Stimulated activated CD8-positive, alpha-beta memory T cell treated with anti-CD3 and anti-CD28 coated beads, Interleukin-7, amount 100 ng/mL, for 24 hours (primary cell): ENCODE measurements around the gene DPH2.

ENCODE experiments used
- DNase-seq: peaks from one replicate; pipeline ENCODE4 v3.0.0-alpha.2; 2020; ENCODE audit warnings: low read depth

DPH2 gene

DNA sequence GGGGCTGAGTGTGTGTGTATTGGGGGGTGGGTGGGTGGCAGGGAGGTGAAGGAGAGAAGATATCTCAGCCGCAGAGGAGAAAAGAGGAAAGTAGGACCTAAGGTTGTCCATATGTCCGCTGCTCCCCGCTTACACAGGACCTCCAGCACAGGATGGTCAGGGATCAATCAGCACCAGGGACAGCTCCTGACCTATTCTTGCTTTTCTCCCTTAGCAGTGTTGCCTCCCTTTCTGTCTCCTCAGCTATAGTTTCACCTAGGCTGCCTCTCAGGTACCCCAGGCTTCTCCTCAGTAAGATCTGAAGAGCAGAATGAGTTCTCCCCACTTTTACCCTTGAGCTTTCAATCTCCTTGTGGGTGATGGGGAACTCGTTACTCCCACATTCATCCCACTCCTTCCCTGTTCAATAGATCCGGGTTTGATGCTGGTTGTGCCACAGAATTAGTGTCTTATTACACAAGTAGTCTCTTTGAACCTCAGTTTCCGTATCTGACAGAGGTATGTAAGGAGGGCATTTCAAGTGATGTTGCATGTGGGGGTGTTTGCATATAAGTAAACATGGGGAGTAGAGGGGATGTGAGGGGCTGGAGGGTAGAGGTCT is 1.4 kb upstream of the DPH2 start:
- no peak for DNase-seq

DNA sequence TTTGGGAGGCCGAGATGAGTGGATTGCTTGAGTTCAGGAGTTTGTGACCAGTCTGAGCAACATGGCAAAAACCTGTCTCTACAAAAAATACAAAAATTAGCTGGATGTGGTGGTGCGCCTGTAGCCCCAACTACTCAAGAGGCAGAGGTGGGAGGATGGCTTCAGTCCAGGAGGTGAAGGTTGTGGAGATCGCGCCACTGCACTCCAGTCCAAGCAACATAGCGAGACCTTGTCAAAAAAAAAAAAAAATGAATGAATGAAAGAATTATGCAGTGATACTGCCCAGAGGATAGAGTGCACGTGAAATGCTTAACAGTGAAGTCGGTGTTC is 429 bp upstream of the DPH2 start:
- no peak for DNase-seq

DNA sequence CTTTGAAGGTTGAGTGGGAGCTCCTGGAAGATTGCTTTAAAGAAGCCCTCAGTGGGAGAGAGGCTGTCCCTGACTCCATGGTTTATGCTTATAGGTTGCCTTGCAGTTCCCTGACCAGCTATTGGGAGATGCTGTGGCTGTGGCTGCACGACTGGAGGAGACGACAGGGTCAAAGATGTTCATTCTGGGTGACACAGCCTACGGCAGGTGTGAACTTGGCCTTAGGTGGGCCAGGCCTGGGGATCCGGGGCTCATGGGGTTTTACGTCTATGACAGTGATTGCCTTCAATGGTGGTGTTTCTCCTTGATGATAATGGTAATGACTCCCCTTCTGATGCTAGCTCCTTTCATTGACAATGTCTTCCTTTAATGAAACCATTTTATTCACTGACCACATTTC is 692 bp downstream of the DPH2 start:
- DNase-seq = no peak

DNA sequence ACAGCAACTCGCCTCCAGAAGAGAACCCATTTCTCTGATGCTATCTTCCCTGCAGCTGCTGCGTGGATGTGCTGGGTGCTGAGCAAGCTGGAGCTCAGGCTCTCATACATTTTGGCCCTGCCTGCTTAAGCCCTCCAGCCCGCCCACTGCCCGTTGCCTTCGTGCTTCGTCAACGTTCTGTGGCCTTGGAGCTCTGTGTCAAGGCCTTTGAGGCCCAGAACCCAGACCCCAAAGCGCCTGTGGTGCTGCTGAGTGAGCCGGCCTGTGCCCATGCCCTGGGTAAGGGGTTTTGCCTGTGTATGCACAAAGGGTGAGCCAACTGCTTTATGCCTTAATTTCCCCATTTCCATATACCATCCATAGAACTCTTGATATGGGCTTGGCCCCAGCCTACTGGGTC is 1.1 kb downstream of the DPH2 start:
- no peak for DNase-seq

DNA sequence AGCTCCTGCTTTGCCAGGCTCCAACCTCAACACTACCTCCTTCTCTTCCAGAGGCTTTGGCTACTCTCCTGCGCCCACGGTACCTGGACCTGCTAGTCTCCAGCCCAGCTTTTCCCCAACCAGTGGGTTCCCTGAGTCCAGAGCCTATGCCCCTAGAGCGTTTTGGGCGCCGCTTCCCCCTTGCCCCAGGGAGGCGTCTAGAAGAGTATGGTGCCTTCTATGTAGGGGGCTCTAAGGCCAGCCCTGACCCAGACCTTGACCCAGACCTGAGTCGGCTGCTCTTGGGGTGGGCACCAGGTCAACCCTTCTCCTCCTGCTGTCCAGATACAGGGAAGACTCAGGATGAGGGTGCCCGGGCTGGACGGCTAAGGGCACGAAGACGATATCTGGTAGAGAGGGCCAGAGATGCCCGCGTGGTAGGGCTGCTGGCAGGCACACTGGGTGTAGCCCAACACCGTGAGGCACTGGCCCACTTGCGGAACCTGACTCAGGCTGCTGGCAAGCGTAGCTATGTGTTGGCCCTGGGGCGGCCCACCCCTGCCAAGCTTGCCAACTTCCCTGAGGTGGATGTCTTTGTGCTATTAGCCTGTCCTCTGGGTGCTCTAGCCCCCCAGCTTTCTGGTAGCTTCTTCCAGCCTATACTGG is 1.6 kb downstream of the DPH2 start:
- no peak for DNase-seq

DNA sequence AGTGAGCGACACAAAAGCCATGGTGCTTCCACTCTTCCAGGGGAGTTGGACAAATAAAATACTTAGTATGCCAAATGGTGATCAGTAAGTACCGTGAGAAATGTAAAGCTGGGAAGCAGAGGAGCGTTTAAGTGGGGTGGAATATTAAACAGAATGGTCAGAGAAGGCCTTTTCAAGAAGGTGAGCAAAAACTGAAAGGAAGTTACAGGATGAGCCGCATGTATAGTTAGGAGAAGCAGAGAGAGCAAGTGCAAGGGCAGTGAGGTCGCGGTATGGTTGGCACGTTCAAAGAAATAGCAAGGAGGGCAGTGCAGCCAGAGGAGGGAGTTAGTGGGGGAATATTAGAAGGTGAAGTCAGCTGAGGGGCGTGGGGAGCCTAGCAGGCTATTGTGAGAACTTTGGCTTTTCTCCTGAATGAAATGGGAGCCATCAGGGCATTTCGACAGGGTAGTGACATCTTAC is 4.2 kb downstream of the DPH2 start:
- DNase-seq = no peak

DNA sequence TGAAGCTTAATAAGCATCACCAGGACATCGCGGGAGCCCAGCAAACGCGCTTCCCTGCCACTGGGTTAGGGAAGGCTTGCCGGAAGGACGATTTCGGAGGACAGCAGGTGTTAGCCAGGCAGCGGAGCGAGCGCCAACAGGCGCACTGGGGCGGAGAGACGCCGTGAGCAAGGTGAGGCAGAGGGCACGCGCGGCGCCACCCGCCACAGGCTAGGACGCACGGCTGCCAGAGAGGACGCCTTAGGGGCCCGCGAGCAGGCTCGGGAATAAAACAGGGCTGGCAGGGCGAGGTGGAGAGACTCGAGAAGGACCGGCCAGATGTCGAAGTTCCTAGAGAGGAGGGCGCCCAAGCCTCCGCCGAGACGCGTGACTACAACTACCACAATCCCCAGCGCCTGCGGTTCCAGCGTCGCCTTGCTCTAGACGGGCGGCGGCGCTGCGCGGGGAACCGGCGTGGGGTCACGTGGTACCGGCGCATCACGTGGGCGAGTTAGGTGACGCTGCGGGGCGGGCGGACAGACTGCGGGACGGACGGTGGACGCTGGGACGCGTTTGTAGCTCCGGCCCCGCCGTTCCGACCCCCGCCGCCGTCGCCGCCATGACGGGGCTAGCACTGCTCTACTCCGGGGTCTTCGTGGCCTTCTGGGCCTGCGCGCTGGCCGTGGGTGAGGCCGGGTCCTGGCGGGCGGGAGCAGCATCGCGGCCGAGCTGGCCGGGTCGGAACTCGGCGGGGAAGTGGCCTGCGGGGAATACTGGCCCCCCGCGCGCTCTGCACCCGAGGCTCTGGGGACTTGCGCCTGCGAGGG is 4.8 kb downstream of the DPH2 start, which contains the start of gene ATP6V0B:
ATP6V0B (plus strand) TSS at position 518 of the 806 bp plus-strand sequence; CDS start at position 599, 81 bp downstream.
- DNase-seq = peak; percentile 95

DNA sequence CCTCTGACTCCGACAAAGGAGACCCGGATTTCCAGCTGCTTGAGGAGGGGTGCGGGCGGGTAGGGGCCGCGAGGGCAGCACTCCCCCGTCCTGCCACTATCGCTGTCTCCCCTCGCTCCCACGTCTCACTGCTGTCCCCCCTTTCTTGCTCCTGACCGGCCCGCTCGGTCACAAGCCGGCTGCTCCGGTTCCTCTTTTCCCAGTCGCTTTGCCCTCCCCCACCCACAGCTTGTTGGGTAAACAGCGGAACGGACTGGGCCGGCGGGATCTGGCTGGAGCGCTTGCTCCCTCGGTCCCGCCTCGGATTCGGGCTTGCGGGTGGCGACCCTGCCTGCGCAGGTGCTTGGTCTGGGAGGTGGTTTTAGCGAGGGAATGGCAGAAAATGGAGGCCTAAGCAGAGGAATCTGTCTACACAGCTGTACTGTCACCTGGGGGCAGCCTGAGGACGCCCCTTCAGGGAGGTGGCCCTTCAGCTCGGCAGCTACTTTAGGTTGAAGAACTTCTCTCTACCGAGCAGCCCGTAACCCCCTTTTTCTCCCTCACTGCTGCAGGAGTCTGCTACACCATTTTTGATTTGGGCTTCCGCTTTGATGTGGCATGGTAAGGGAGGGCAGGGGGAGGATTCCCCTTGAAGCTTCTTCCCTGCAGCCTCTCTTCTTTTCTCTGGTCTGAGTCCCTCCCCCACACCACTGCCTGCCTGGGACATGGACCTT is 5.6 kb downstream of the DPH2 start:
- DNase-seq = no peak

DNA sequence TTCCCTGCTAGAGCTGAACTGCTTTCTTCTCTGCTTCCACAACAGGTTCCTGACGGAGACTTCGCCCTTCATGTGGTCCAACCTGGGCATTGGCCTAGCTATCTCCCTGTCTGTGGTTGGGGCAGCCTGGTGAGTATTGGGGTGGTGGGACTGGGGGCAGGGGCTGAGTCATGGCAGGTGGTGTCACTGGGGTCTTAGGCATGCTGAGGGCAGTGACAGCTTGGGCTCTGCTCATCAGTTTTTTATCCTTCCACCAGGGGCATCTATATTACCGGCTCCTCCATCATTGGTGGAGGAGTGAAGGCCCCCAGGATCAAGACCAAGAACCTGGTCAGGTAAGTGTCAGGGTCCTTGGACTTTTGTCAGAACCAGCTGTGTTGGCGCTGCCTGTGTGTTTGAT is 6.2 kb downstream of the DPH2 start:
- DNase-seq = no peak

DNA sequence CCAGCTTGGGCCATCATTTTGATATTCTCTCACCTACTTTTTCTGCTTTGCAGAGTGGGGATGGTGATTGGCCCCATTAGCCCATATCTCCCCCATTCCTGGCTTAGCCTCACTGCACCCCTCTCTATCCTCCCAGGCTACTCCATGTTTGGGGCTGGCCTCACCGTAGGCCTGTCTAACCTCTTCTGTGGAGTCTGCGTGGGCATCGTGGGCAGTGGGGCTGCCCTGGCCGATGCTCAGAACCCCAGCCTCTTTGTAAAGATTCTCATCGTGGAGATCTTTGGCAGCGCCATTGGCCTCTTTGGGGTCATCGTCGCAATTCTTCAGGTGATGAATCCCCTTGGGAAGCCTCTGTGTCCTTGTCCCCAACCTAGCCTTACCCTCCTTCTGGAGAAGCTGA is 7.1 kb downstream of the DPH2 start:
- no peak for DNase-seq

DNA sequence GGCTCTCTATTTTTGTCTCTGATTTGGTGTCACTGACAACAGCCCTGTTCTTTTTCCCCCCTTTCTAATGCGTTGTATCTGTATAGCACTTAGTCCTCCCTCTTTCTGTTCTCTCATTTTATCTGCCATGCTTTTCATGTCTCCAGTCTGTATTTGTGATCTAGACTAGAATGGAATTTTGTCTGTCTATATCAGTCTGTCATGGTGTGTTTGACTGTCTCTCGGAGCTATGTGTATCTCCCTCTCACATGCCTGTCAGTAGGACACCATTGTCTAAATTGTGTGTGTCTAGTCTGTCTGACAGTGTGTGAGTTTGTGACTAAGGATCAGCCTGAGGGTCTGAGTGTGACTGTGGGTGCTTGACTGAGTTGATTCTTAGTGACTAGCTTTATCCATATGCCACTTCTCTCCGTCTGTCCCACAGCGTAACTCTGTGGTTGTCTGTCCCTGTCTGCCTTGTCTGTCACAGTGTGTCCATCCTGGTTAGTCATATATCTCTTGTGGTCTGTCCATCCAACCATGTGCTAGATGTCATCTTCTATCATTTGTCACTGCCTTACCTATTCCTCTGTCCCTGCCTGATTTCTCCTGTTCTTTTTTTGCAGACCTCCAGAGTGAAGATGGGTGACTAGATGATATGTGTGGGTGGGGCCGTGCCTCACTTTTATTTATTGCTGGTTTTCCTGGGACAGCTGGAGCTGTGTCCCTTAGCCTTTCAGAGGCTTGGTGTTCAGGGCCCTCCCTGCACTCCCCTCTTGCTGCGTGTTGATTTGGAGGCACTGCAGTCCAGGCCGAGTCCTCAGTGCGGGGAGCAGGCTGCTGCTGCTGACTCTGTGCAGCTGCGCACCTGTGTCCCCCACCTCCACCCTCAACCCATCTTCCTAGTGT is 7.8 kb downstream of the DPH2 start:
- no peak for DNase-seq

DNA sequence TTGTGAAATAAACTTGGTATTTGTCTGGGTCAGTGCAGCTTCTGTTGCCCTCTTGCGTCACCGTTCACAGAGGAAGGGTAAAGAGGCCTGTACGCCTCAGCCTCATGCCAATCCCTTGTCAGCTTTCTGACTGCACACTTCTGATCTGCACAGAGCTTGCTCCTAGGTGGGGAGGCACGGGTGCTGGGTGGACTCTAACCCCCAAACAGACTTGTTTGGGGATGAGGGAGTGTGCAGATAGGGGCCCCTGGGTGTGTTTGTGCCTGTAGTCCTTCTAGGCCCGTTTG is 8.4 kb downstream of the DPH2 start:
- DNase-seq = no peak

DNA sequence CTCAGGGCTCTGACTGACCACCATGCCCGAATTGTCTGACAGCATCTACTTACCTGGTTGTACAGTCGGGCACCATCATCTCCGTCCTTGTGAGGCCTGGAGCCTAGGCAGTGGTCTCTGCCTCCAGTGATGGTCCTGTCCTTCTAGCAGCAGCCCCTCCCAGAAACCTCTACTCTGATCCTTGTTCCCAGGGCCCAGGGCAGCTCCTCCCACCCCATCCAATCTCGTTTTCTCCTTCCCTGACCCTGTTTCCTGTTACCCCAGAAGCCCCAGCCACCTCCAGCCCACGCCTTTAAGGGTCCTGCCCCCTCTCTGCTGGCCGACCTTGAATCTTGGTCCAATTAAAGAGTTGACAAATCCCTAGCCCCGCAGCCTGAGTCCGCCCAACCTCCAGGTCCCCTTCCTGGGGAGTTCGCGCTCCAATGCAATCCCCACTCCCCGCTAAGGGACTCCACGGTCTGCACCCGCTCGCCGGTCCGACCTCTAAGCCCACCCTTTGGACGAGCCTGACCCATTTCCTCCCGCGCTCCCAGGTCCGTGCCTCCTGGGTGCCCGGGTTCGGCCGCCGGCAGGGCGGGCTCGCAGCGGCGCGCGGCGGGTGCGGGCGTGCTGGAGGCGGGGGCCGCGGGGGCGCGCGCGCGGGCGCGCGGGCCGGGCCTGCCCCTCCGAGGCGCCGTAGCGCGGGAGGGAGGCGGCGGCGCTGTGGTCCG is 8.9 kb downstream of the DPH2 start, which contains the start of gene B4GALT2:
B4GALT2 (plus strand) TSS at position 660 of the 710 bp plus-strand sequence. CDS start 1,951 bp downstream, outside the sequence.
- no peak for DNase-seq

DNA sequence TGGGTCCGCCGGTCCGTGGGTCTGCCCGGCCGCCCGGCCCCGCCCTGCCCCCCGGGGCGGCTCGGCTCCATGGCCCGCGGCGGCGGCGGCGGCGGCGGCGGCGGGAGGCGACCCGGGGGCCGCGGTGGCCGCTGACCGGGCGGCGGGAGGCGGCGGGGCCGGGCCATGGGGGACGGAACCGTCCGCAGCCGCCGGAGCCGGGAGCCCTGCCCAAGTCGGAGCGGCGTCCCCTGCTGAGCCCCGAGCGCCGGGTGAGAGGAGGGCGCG is 9.4 kb downstream of the DPH2 start:
- no peak for DNase-seq

DNA sequence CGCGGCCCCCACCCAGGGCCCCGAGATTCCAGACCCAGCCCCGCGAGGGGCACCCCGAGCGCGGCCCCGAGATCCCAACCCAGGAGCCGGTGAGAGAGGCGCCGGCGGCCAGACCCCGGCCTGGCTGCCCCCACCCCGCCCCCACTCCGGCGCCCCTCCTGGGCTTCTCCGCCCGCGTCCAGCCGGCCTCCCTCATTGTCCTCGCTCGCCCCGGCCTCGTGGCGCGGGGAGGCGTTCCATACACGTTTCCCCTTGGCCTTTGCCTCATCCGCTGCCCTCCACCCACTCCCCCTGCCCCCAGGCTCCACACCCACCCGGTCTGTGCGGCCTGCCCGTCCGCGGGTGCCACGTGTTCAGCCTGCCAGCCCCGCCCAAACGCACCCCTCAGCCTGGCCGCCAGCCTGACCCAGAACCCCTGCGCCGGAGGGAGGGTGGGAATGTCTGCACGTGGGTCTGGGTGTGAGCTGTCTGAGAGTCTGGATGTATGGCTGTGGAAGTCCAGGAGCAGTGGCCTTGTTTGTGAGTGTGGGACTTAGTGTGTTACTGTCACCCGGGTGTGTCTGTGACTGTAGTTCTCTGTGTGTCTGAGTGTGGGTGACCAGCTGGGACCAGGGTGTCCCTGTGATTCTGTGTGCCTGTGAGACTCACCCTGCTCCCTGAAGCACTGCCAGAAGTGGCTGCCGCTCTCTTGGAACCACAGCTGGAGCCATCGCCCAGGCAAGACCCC is 9.9 kb downstream of the DPH2 start:
- no peak for DNase-seq

DNA sequence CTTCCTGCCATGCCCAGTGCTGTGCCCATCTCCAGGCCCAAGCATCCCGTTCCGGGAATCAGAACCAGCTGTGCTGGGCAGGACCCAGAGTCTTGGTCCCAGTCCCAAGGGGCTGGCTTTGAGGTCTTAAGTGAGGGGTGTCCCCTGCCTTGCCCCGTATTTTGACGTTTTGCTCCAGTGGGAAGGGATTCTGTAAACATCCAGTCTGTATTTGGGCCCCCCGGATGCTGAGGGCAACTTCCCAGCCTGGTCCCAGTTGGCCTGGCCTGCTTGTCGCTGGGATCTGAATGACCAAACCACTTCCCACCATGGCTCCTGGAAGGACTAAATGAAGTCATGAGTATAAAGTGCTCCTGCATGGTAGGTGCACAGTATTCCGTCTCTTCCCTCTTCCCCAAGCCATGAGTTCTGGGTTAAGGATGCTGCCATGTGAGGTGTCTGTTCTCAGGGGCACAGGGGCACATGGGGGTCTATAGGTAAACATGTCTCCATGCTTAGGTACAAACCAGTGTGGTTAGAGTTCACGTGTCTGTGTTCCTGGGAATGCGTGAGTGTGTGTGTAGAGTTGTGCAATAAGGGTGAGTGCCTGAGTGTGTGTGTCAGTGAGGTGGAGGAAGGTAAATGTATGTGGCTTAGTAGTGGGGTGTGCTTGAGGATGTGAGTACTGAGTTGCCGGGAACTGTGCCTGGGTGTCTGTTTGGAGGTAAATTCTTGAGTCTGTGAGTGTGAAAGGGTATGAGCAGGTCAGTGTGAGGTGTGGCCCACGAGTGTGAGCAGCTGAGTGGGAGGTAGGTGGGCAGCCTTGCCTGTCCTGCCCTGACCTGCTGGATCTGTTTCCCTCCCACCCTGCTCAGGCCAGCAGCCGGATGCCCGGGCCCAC is 10.7 kb downstream of the DPH2 start:
- DNase-seq = no peak

DNA sequence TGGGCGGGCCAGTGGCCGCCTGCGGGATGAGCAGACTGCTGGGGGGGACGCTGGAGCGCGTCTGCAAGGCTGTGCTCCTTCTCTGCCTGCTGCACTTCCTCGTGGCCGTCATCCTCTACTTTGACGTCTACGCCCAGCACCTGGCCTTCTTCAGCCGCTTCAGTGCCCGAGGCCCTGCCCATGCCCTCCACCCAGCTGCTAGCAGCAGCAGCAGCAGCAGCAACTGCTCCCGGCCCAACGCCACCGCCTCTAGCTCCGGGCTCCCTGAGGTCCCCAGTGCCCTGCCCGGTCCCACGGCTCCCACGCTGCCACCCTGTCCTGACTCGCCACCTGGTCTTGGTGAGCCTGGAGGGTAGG is 11.3 kb downstream of the DPH2 start:
- no peak for DNase-seq

DNA sequence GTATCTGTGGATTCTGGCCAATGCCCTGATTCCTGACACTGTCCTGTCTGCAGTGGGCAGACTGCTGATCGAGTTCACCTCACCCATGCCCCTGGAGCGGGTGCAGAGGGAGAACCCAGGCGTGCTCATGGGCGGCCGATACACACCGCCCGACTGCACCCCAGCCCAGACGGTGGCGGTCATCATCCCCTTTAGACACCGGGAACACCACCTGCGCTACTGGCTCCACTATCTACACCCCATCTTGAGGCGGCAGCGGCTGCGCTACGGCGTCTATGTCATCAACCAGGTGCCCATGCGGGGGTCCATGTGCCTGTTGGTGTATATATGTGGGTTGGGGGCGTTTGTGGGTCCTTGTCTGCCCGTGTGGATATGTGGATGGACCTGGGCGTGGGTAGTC is 11.8 kb downstream of the DPH2 start:
- no peak for DNase-seq

DNA sequence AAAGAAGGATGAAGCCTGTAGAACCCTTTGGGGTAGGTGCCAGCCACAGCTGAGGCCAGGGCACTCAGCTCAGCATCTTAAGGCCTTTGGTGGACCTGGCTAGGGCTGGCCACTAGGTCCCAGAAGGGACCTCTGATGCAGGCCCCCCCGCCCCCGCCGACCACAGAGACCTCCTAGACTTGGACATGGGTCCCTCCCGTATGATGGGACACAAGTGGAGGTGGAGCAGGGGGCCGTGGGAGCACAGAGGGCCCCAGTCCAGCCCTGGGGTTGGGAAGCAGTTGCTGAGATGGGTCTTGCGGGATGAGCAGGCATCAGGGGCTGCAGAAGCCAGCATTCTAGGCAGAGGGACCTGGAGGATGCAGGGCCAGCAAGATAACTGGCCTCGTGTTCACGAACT is 12.4 kb downstream of the DPH2 start:
- DNase-seq = no peak

DNA sequence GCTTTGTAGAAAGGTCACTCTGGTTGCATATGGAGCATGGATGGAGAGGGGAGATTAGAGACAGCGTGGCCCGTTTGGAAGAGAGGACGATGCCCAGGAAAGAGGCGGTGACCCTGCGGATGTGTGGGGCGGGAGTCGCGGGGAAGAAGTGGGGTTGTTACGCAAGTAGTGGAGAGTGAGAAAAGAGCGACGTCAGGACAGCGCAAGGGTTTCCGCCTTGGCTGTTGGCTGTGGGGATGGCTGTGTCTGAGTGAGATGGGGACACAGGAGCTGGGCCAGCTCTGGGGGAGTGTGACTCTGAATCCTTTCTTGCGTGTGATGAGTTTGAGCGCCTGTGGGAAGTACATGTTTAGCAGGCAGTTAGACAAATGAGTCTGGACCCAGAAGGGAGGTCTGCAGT is 13.0 kb downstream of the DPH2 start:
- no peak for DNase-seq
